Measurements from ENCODE around the gene JUP. TPM values are rescaled to one million over a fixed set of nuclear protein-coding genes. Genes with fewer than 3 reads are reported as not detected.
A peak's percentile ranks its signal among the peaks of the same experiment; 100 is the strongest.

The JUP gene
- total and polyA plus RNA-seq, 2 of the 13 experiments (the other 11 are each of a cell fraction or from before 2014, with no cell fraction given) = 12.1 to 20.6 TPM

DNA sequence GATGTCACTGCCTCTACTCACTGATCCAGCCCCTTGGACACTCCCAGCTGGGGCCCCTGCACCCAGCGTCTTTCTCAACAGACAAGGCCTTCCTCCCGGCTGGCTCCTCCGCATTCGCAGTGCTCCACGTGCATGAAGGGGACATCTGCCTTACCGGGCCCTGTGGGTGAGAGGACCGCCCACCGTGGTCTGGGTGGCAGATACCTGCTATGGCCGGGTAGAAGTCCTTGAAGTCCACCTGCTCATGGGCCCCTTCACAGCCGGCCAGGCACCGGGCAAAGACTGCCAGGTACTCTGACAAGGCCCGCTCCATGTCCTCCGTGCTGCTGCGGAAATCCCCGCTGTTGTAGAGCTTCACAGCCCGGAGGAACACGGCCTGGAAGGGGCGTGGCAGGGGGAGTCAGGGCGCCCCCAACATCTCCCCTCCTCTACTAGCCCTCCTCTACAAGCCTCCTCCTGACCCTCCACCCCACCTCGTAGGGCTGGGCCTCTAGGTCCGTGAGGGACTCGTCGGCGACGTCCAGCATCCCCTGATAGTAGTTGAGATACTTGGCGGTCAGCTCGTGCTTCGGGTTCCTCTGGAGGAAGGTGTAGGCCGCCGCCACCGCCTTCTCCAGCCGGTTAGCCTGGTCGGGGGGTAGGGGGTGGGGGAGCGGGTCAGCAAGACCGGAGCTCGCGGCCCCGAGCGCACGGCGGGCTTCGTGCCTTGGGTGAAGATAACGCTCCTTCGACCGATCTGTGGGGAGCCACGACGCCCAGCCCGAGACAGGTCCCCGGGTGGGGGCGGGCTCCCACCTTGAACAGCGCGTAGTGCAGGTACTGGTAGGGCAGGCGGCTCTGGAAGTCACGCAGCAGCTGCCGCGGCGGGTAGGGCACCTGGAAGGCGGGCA lies 24.4 kb upstream of the JUP start (continued):
- no peak for TF ChIP-seq ZNF430 (CRISPR knock-in tag; IDR thresholded peaks at IDR 0.05)
- no peak for TF ChIP-seq FIP1L1 (IDR thresholded peaks at IDR 0.05; ENCODE audit: borderline replicate concordance, insufficient read depth, low read depth, low read length)
- no peak; the same call in 1 of the 2 replicates for TF ChIP-seq SATB2 (CRISPR knock-in tag; IDR thresholded peaks at IDR 0.05)
- no peak; the same call in 1 of the 2 replicates for TF ChIP-seq ZNF543 (CRISPR knock-in tag; IDR thresholded peaks at IDR 0.05)
- TF ChIP-seq ZNF350 (CRISPR knock-in tag; IDR thresholded peaks at IDR 0.05; ENCODE audit: borderline replicate concordance, low read depth) = peak; percentile 88
- TF ChIP-seq ZNF546 (CRISPR knock-in tag; conservative IDR thresholded peaks at IDR 0.05) = no peak
- no peak for TF ChIP-seq BCL6 (CRISPR knock-in tag; IDR thresholded peaks at IDR 0.05)
- TF ChIP-seq, protein P1, sequence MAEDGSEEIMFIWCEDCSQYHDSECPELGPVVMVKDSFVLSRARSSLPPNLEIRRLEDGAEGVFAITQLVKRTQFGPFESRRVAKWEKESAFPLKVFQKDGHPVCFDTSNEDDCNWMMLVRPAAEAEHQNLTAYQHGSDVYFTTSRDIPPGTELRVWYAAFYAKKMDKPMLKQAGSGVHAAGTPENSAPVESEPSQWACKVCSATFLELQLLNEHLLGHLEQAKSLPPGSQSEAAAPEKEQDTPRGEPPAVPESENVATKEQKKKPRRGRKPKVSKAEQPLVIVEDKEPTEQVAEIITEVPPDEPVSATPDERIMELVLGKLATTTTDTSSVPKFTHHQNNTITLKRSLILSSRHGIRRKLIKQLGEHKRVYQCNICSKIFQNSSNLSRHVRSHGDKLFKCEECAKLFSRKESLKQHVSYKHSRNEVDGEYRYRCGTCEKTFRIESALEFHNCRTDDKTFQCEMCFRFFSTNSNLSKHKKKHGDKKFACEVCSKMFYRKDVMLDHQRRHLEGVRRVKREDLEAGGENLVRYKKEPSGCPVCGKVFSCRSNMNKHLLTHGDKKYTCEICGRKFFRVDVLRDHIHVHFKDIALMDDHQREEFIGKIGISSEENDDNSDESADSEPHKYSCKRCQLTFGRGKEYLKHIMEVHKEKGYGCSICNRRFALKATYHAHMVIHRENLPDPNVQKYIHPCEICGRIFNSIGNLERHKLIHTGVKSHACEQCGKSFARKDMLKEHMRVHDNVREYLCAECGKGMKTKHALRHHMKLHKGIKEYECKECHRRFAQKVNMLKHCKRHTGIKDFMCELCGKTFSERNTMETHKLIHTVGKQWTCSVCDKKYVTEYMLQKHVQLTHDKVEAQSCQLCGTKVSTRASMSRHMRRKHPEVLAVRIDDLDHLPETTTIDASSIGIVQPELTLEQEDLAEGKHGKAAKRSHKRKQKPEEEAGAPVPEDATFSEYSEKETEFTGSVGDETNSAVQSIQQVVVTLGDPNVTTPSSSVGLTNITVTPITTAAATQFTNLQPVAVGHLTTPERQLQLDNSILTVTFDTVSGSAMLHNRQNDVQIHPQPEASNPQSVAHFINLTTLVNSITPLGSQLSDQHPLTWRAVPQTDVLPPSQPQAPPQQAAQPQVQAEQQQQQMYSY (CRISPR knock-in tag; IDR thresholded peaks at IDR 0.05) = no peak
- TF ChIP-seq ZNF720 (CRISPR knock-in tag; IDR thresholded peaks at IDR 0.05) = no peak
- peak; percentile 72; the same call in 1 of the 2 replicates for TF ChIP-seq NAIF1 (CRISPR knock-in tag; IDR thresholded peaks at IDR 0.05; ENCODE audit: borderline replicate concordance)
- TF ChIP-seq, protein P2, sequence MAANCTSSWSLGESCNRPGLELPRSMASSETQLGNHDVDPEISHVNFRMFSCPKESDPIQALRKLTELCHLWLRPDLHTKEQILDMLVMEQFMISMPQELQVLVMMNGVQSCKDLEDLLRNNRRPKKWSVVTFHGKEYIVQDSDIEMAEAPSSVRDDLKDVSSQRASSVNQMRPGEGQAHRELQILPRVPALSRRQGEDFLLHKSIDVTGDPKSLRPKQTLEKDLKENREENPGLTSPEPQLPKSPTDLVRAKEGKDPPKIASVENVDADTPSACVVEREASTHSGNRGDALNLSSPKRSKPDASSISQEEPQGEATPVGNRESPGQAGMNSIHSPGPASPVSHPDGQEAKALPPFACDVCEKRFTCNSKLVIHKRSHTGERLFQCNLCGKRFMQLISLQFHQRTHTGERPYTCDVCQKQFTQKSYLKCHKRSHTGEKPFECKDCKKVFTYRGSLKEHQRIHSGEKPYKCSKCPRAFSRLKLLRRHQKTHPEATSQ (CRISPR knock-in tag; IDR thresholded peaks at IDR 0.05; ENCODE audit: borderline replicate concordance) = no peak
- no peak for TF ChIP-seq ZNF652 (CRISPR knock-in tag; IDR thresholded peaks at IDR 0.05; ENCODE audit: borderline replicate concordance, low read depth)
- no peak for TF ChIP-seq DPF2 (CRISPR knock-in tag; IDR thresholded peaks at IDR 0.05; ENCODE audit: borderline replicate concordance, low read depth)
- no peak for TF ChIP-seq ZNF772 (CRISPR knock-in tag; IDR thresholded peaks at IDR 0.05)
- TF ChIP-seq CC2D1A (CRISPR knock-in tag; IDR thresholded peaks at IDR 0.05) = no peak
- TF ChIP-seq SOX6 (IDR thresholded peaks at IDR 0.05) = no peak
- 0 out of 2 replicates have a peak, but pooled peaks have one; percentile 11 for TF ChIP-seq SOX6 (CRISPR knock-in tag; IDR thresholded peaks at IDR 0.05)
- TF ChIP-seq PHF21A (CRISPR knock-in tag; IDR thresholded peaks at IDR 0.05) = no peak
- TF ChIP-seq RARG (CRISPR knock-in tag; IDR thresholded peaks at IDR 0.05; ENCODE audit: low read depth) = no peak
- TF ChIP-seq ETV5 (CRISPR knock-in tag; IDR thresholded peaks at IDR 0.05; ENCODE audit: borderline replicate concordance) = no peak; the same call in none of the 2 replicates
- TF ChIP-seq, protein P3, sequence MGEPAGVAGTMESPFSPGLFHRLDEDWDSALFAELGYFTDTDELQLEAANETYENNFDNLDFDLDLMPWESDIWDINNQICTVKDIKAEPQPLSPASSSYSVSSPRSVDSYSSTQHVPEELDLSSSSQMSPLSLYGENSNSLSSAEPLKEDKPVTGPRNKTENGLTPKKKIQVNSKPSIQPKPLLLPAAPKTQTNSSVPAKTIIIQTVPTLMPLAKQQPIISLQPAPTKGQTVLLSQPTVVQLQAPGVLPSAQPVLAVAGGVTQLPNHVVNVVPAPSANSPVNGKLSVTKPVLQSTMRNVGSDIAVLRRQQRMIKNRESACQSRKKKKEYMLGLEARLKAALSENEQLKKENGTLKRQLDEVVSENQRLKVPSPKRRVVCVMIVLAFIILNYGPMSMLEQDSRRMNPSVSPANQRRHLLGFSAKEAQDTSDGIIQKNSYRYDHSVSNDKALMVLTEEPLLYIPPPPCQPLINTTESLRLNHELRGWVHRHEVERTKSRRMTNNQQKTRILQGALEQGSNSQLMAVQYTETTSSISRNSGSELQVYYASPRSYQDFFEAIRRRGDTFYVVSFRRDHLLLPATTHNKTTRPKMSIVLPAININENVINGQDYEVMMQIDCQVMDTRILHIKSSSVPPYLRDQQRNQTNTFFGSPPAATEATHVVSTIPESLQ (CRISPR knock-in tag; conservative IDR thresholded peaks at IDR 0.05) = no peak
- TF ChIP-seq ZNF234 (CRISPR knock-in tag; conservative IDR thresholded peaks at IDR 0.05) = peak; percentile 18; the same call in 1 of the 2 replicates
